Nephron progenitor cell (in vitro differentiated cells): ENCODE results near the gene BAHCC1.

ENCODE experiments used
- DNase-seq: peaks from one replicate; pipeline ENCODE4 v3.0.0; 2021
- H3K27ac Mint-ChIP-seq: 2 replicates; pipeline ENCODE4 v1.8.0; 2021; ENCODE audit warnings: mild to moderate bottlenecking, moderate library complexity, mixed read lengths
- H3K27me3 Mint-ChIP-seq: 2 replicates; pipeline ENCODE4 v1.8.0; 2021; ENCODE audit warnings: mild to moderate bottlenecking, low read depth, mixed read lengths; ENCODE audit not compliant: poor library complexity
- H3K36me3 Mint-ChIP-seq: 2 replicates; pipeline ENCODE4 v1.8.0; 2021; ENCODE audit warnings: low read depth, mixed read lengths
- H3K4me1 Mint-ChIP-seq: 2 replicates; pipeline ENCODE4 v1.8.0; 2021; ENCODE audit warnings: mixed read lengths
- H3K4me3 Mint-ChIP-seq: 2 replicates; pipeline ENCODE4 v1.8.0; 2021; ENCODE audit warnings: mild to moderate bottlenecking, moderate library complexity, mixed read lengths
- H3K9me3 Mint-ChIP-seq: 2 replicates; pipeline ENCODE4 v1.8.0; 2021; ENCODE audit warnings: mild to moderate bottlenecking, moderate library complexity, mixed read lengths
- TF ChIP-seq, protein P1 (sequence below): fragments of 200-600 bp; sonication (generic); IDR thresholded peaks from 2 replicates; pipeline ENCODE4 v1.5.0; 2021; ENCODE audit warnings: antibody characterized with exemption

BAHCC1 gene

DNA sequence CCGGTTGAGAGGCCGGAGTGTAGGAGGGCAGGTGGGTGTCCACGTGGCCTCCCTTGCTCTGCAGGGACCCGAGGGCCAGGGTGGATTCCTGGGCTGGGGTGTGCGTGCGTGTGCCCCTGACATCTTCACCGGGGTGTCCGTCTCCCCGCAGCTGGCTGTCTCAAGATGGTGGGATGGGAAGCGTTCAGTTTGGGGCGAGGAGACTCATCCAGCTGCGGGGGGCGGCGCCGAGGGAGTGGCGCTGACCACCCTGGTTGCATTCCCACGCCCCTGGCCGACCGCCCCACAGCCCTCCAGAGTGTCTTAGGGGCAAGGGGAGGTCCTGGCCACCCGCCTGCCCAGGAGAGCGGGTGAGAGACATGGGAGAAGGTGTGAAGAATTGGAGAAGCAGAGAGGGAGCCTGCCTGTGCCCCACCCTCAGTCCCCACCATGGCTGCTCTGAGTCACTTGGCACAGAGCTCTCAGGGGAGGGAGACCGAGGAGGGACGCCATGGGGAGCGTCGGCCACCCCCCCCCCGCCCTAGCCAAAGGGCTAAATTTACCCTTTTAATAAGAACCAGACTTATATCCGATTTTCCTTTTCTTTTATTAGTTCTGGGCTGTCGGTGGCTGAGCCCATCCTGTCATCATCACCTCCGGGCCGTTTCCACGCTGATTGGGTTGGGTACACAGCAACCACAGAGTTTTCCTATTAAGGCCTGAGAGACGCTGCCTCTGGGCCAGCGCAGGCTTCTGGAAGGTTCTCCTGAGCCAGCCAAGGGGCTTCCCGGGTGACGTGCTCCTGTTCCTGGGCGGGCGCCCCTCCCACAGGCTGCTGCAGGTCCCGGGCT, 22.0 kb downstream of the BAHCC1 start:
- no peak for DNase-seq
- H3K9me3 Mint-ChIP-seq: no peaks in the 10 kb centered on the region
- TF ChIP-seq, protein P1, sequence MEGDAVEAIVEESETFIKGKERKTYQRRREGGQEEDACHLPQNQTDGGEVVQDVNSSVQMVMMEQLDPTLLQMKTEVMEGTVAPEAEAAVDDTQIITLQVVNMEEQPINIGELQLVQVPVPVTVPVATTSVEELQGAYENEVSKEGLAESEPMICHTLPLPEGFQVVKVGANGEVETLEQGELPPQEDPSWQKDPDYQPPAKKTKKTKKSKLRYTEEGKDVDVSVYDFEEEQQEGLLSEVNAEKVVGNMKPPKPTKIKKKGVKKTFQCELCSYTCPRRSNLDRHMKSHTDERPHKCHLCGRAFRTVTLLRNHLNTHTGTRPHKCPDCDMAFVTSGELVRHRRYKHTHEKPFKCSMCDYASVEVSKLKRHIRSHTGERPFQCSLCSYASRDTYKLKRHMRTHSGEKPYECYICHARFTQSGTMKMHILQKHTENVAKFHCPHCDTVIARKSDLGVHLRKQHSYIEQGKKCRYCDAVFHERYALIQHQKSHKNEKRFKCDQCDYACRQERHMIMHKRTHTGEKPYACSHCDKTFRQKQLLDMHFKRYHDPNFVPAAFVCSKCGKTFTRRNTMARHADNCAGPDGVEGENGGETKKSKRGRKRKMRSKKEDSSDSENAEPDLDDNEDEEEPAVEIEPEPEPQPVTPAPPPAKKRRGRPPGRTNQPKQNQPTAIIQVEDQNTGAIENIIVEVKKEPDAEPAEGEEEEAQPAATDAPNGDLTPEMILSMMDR: no peak
- peaks cover 52% of the 10 kb centered on the region for H3K4me1 Mint-ChIP-seq
- peak overlapping the region; percentile 69 for H3K27ac Mint-ChIP-seq
- H3K27me3 Mint-ChIP-seq: no peaks in the 10 kb centered on the region
- H3K4me3 Mint-ChIP-seq: no peak overlapping the region
- H3K36me3 Mint-ChIP-seq: no peaks in the 10 kb centered on the region

- H3K9me3 Mint-ChIP-seq: no peaks in the 10 kb centered on the region
- no peak overlapping the region for H3K27ac Mint-ChIP-seq
- no peak for DNase-seq
- no peaks in the 10 kb centered on the region for H3K27me3 Mint-ChIP-seq
- H3K36me3 Mint-ChIP-seq: no peaks in the 10 kb centered on the region
- H3K4me3 Mint-ChIP-seq: no peak overlapping the region
- peaks cover 47% of the 10 kb centered on the region for H3K4me1 Mint-ChIP-seq
- TF ChIP-seq, protein P1: no peak
Measured at GRCh38 chr17:81417879-81418709, 22.8 kb downstream of the BAHCC1 start.

- no peak overlapping the region for H3K4me3 Mint-ChIP-seq
Measured at GRCh38 chr17:81418710-81419318, 23.6 kb downstream of the BAHCC1 start.

DNA sequence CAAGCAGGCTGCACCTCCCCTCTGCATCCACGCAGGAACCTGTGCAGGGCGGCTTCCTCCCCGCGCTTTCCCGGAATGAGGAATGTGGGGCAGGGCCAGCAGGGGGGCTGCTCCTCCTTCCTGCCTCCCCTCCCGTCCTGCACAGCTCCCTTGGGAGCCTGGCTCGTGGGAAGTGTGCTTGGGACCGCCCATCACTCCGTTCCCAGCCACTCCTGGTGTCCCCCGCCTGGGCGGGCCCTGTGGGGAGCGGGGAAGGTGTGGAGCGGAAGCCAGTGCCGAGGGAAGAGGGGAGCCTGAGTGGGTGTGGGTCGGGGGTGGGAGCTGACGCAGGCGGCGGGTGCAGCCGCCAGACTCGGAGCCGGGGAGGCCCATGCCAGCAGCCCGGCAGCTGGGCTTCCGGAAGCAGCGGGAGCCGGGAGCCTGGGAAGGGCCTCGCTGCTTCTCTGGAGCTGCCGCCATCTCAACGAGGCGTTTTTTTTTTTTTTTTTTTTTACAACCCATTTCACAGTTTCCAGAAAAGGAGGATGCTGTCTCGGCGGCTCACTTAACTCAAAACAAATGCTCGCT, 24.1 kb downstream of the BAHCC1 start:
- peak; percentile 86 for DNase-seq
- no peaks in the 10 kb centered on the region for H3K27me3 Mint-ChIP-seq

More at GRCh38 chr17:81418710-81419318, 23.6 kb downstream of the BAHCC1 start:
- no peak for DNase-seq
- Mint-ChIP-seq H3K27ac (no peak overlapping the region), H3K27me3 (no peaks in the 10 kb centered on the region), H3K36me3 (no peaks in the 10 kb centered on the region), H3K4me1 (peaks cover 47% of the 10 kb centered on the region), H3K9me3 (no peaks in the 10 kb centered on the region)
- TF ChIP-seq, protein P1: no peak

More for the DNA sequence above, 24.1 kb downstream of the BAHCC1 start:
- Mint-ChIP-seq H3K4me1 (peaks cover 47% of the 10 kb centered on the region), H3K4me3 (no peak overlapping the region), H3K36me3 (no peaks in the 10 kb centered on the region), H3K9me3 (no peaks in the 10 kb centered on the region), H3K27ac (no peak overlapping the region)
- TF ChIP-seq, protein P1: no peak
